ENCODE measurements around the gene AKT2.

DNA sequence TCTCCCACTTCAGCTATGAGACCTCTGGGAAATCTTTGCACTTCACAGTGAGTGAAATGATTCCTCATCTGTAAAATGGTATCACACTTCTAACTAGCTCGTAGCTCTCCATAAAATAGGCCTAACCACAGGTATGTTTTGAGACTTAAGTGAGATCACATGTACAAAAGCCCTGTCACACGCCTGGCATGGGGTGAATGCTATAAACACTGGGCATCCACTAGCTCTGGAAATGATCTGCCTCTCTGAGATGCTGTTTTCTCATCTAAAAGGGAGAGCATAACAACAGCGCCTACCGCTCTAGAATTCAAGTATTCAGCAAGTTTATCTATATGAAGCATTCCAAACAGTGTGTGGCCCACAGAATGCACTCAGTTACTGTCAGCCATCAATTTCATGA, 2.2 kb downstream of the AKT2 start:
- TF ChIP-seq, protein P1, sequence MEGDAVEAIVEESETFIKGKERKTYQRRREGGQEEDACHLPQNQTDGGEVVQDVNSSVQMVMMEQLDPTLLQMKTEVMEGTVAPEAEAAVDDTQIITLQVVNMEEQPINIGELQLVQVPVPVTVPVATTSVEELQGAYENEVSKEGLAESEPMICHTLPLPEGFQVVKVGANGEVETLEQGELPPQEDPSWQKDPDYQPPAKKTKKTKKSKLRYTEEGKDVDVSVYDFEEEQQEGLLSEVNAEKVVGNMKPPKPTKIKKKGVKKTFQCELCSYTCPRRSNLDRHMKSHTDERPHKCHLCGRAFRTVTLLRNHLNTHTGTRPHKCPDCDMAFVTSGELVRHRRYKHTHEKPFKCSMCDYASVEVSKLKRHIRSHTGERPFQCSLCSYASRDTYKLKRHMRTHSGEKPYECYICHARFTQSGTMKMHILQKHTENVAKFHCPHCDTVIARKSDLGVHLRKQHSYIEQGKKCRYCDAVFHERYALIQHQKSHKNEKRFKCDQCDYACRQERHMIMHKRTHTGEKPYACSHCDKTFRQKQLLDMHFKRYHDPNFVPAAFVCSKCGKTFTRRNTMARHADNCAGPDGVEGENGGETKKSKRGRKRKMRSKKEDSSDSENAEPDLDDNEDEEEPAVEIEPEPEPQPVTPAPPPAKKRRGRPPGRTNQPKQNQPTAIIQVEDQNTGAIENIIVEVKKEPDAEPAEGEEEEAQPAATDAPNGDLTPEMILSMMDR (conservative IDR thresholded peaks at IDR 0.05; ENCODE audit: low read length), result no peak
- TF ChIP-seq EZH2phosphoT487 (IDR thresholded peaks at IDR 0.05; ENCODE audit: borderline replicate concordance), result no peak

All from Loucy (cell line).